Measurements from ENCODE around the gene CFAP92. TPM values are rescaled to one million over a fixed set of nuclear protein-coding genes. Genes with fewer than 3 reads are reported as not detected.

CFAP92 gene
- total RNA-seq, 1 experiment from 2014 or later, result 0.92 TPM

- Mint-ChIP-seq H3K36me3 (ENCODE audit: insufficient read depth in 1 of 3, low read depth in 3 of 3) (no peaks in the 10 kb centered on the region; a peak in 3 of 7 replicates), H3K27me3 (ENCODE audit: low read depth) (peaks cover 96% of the 10 kb centered on the region), H3K4me1 (peaks cover 17 to 38% of the 10 kb centered on the region in 2 experiments), H3K4me3 (peak overlapping the region; percentile 63 to 83), H3K27ac (no peak overlapping the region), H3K9me3 (peaks cover 0 to 8% of the 10 kb centered on the region in 2 experiments; a peak in 4 of 5 replicates)
- Histone ChIP-seq H4K5ac (ENCODE audit: insufficient read length, low read depth, low read length) (no peak overlapping the region), H2BK20ac (ENCODE audit: low read depth, low read length, poor library complexity, severe bottlenecking) (no peak overlapping the region), H3K23me2 (ENCODE audit: insufficient read length, low read depth, low read length, poor library complexity, severe bottlenecking) (peaks cover 7% of the 10 kb centered on the region), H3K27ac (ENCODE audit: insufficient read length, low read depth, low read length) (no peak overlapping the region), H3K18ac (ENCODE audit: insufficient read length, low read depth, low read length) (no peak overlapping the region), H3K4ac (ENCODE audit: low read depth, low read length) (no peak overlapping the region), H2BK5ac (ENCODE audit: insufficient read length, low read length) (no peak overlapping the region), H3T11ph (ENCODE audit: low read length) (no peak overlapping the region), H2BK120ac (ENCODE audit: low read depth, low read length, poor library complexity, severe bottlenecking) (no peak overlapping the region), H2BK15ac (ENCODE audit: low read depth, low read length) (no peak overlapping the region), H2BK12ac (ENCODE audit: insufficient read length, low read depth, low read length) (no peak overlapping the region), H3K56ac (ENCODE audit: insufficient read length, low read depth, low read length) (no peak overlapping the region), H3K23ac (ENCODE audit: insufficient read length, low read depth, low read length) (no peak overlapping the region), H4K91ac (ENCODE audit: insufficient read length, low read depth, low read length) (no peak overlapping the region), H3K14ac (ENCODE audit: insufficient read depth, low read length) (no peak overlapping the region), H3K79me1 (ENCODE audit: insufficient read depth, low read depth, low read length, poor library complexity, severe bottlenecking) (no peaks in the 10 kb centered on the region), H2AFZ (ENCODE audit: low read length) (no peak overlapping the region), H2AK5ac (ENCODE audit: insufficient read length, low read length) (no peak overlapping the region), H3K9ac (ENCODE audit: extremely low read depth, insufficient read length, low read length) (no peak overlapping the region), H3K79me2 (ENCODE audit: insufficient read depth, low read length) (no peaks in the 10 kb centered on the region), H3K9me3 (ENCODE audit: control insufficient read depth, low read depth, low read length) (no peaks in the 10 kb centered on the region), H3K27me3 (ENCODE audit: insufficient read depth, low read length) (peaks cover 51% of the 10 kb centered on the region), H4K20me1 (ENCODE audit: control insufficient read depth, insufficient read depth, insufficient read length) (no peaks in the 10 kb centered on the region), H4K8ac (replicated peaks; ENCODE audit: insufficient read length, low read depth, low read length) (no peak overlapping the region), H3K4me1 (ENCODE audit: insufficient read depth, low read length) (peaks cover 2% of the 10 kb centered on the region; the same call in 1 of the 2 replicates), H3K4me2 (ENCODE audit: insufficient read depth, insufficient read length, low read length) (peak overlapping the region; percentile 93)
- DNase-seq, result peak; percentile 50
- whole genome bisulfite sequencing (ENCODE audit: extremely low coverage, insufficient read length, low lambda C conversion rate), result no CpG with 5 or more reads among the region's 15 CpGs
- TF ChIP-seq, protein P1, sequence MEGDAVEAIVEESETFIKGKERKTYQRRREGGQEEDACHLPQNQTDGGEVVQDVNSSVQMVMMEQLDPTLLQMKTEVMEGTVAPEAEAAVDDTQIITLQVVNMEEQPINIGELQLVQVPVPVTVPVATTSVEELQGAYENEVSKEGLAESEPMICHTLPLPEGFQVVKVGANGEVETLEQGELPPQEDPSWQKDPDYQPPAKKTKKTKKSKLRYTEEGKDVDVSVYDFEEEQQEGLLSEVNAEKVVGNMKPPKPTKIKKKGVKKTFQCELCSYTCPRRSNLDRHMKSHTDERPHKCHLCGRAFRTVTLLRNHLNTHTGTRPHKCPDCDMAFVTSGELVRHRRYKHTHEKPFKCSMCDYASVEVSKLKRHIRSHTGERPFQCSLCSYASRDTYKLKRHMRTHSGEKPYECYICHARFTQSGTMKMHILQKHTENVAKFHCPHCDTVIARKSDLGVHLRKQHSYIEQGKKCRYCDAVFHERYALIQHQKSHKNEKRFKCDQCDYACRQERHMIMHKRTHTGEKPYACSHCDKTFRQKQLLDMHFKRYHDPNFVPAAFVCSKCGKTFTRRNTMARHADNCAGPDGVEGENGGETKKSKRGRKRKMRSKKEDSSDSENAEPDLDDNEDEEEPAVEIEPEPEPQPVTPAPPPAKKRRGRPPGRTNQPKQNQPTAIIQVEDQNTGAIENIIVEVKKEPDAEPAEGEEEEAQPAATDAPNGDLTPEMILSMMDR (conservative IDR thresholded peaks at IDR 0.05), result no peak
These were observed 6.8 kb upstream of the CFAP92 start for GRCh38 chr3:129000742-129001100.
